ENCODE results near the gene DAD1.

The DAD1 gene

DNA sequence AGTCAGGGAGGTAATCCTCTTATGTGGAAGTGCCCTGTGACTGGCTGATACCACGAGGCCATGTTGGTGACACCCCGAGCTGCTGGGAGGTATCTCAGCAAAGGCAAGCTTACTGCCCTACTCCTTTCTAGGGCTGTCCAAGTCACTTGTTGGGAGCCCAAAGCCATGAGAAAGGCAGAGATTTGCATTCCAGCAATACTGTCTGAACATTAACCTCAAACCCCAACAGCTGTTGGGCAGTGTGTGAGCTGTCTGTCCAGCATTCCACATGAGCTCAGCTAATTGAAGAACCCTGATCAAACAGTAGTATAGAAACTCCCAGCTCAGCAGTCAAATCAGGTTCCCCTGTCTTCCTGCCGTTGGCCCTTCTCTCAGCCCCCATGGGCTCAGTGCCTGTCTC is 18.3 kb upstream of the DAD1 start:
- TF ChIP-seq, protein P1, sequence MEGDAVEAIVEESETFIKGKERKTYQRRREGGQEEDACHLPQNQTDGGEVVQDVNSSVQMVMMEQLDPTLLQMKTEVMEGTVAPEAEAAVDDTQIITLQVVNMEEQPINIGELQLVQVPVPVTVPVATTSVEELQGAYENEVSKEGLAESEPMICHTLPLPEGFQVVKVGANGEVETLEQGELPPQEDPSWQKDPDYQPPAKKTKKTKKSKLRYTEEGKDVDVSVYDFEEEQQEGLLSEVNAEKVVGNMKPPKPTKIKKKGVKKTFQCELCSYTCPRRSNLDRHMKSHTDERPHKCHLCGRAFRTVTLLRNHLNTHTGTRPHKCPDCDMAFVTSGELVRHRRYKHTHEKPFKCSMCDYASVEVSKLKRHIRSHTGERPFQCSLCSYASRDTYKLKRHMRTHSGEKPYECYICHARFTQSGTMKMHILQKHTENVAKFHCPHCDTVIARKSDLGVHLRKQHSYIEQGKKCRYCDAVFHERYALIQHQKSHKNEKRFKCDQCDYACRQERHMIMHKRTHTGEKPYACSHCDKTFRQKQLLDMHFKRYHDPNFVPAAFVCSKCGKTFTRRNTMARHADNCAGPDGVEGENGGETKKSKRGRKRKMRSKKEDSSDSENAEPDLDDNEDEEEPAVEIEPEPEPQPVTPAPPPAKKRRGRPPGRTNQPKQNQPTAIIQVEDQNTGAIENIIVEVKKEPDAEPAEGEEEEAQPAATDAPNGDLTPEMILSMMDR (IDR thresholded peaks at IDR 0.05; ENCODE audit: low read depth, low read length) = no peak
- DNase-seq (ENCODE audit: extremely low read depth, low read depth) = no peak

DNA sequence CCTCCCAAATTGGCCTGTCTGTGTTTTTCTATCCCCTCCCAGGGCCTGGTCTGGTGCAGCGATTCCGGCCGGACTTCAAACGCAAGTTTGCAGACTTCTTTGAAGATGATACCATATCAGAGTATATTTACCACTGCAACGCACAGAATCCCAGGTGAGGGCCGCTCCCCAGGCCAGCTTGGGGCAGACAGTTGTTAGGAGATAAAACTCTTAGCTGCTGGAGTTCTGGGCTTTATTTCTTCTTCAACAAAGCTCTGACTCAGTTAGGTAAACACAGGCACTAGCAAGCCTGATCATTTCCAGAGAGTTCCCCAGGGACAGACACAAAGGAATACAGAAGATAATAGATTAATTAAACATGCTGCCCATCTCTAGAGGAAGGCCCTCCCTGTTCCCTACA is 17.4 kb upstream of the DAD1 start:
- DNase-seq (ENCODE audit: extremely low read depth, low read depth) = no peak
- TF ChIP-seq, protein P1 (IDR thresholded peaks at IDR 0.05; ENCODE audit: low read depth, low read length) = no peak

DNA sequence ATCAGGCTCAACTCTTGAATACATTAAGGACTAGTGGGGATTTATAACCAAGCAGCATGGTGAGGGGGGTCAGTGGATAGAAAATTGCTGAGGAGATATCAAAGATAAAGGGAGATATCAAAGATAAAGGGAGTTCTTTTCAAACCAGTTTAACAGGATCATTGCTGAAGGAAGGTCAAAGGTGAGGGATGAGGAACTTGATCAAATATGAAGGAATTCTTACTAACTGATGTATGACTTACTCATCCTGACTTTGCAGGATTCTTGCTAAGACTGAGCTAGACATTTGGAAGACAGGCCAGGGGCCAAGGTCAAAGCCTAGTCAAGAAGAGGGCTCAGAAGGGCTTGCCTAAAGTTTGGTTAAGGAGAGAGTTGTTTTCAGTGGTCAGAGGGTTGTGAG is 13.8 kb upstream of the DAD1 start:
- TF ChIP-seq, protein P1 (IDR thresholded peaks at IDR 0.05; ENCODE audit: low read depth, low read length) = no peak
- no peak for DNase-seq (ENCODE audit: extremely low read depth, low read depth)

DNA sequence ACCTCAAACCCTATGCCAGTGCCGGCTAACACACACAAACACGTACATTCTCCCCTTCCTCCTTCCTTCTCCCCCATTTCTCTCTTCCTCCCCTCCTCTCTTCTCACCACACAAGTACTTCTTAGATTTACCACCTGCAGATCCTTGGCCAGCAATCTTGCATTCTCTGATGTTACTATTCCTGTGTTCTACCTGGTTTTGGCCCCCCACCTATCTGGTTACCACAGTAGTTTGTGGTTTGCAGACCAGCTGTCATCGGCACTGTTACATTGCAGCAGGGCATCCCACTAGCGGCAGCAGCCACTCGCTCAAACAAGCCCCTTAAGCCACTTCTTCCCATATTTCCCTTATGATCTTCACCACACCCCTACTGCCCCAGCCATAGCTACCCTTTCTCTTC is 13.0 kb upstream of the DAD1 start:
- TF ChIP-seq, protein P1 (IDR thresholded peaks at IDR 0.05; ENCODE audit: low read depth, low read length) = no peak
- no peak for DNase-seq (ENCODE audit: extremely low read depth, low read depth)

DNA sequence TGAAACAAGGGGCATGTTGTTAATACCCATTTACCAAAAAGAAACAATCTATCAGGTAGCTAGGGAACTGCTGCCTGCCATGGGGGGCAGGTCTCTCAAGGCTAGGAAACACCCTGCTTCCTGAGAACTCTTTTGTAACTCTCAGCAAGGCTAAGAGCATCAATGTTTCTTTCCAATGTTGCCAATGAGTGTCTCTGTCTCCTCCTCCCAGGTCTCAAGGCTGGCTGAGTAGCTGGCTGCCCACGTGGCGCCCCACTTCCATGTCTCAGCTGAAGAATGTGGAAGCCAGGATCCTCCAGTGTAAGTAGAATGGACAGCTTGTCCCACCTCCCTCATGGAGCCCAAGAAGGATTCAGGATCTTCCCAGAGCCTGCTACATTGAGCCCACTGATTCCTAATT is 12.4 kb upstream of the DAD1 start:
- DNase-seq (ENCODE audit: extremely low read depth, low read depth) = no peak
- TF ChIP-seq, protein P1 (IDR thresholded peaks at IDR 0.05; ENCODE audit: low read depth, low read length) = no peak

DNA sequence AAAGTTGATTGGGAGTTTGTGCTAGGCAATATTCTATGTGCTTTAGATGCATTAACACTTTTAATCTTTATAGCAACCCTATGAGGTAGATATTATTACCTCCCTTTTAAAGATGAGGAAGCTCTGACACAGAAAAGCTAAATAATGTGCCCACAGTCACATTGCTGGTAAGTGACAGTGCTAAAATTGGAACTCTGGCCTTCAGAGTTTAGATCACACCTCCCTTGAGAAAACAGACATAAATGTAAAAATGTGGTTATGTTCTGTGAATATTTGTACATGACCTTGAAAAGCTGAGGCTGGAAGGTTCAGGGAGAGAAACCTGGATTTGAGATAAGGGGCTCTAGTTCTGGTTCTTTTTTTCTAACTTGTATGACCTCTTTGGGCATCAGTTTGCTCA is 11.0 kb upstream of the DAD1 start:
- no peak for DNase-seq (ENCODE audit: extremely low read depth, low read depth)
- TF ChIP-seq, protein P1 (IDR thresholded peaks at IDR 0.05; ENCODE audit: low read depth, low read length) = no peak

DNA sequence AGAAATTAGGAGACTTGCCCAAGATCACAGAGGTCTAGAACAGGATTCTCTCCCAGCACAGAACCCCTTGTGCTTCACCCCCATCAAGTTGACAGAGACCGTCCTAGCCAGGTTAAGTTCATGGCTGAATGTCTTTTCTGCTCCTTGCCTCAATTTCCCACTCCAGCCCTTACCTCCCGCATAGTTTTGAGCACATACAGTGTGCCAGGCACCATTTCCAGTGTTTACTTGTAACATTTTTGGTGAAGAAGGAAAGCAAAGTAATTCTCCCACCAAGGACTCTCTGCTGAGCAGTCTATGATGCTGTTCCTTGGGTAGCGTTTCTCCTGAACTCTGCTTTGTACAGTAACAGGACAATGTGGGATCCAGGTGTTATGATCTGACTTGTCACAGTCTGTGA is 10.3 kb upstream of the DAD1 start:
- TF ChIP-seq, protein P1 (IDR thresholded peaks at IDR 0.05; ENCODE audit: low read depth, low read length) = no peak
- DNase-seq (ENCODE audit: extremely low read depth, low read depth) = no peak
